Activated CD8-positive, alpha-beta memory T cell treated with anti-CD3 and anti-CD28 coated beads for 4 hours (primary cell): ENCODE results near the gene AKAP8.
"Not testable (repeated sequence)": the region's sequence is repeated elsewhere in the genome, so short reads cannot be mapped to it uniquely, and the experiment has no call there.

Experiments
- DNase-seq, 2 donors: peaks; one replicate each; pipeline ENCODE4 v3.0.0-alpha.2; 2020; ENCODE audit warnings: low read depth in 2 of 2

AKAP8 gene

DNA sequence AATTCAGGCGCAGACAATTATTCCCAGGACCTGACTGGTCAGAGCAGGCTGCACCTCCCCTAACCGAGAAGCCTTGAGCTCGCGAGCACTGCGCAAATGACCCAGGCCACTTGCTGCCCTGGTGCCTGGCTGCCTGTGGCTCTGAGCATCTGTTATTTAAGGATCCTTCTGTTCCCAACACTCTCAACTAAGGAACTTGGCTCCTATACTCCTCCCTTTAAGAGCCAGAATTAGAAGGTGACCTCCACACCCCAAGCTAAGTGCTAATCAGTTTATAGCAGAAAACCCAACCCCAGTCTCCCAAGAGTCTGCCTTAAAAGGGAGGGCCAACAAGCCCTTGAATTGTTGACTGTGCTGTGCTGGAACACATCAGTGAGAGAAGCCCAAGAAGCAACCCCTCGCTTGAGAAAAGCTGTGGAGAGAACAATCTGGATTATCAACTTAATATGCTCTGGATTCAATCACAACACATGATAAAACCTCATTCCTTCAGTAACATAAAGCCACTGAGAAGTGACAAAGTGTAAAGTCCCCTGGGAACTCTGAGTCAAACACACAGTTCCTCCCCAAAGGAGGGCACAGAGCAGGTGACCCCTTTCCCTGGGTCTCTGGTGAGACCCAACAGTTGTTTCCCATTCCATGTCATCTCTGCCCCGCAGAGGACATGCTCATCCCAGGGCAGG is 24.7 kb upstream of the AKAP8 start:
- no peak for DNase-seq

DNA sequence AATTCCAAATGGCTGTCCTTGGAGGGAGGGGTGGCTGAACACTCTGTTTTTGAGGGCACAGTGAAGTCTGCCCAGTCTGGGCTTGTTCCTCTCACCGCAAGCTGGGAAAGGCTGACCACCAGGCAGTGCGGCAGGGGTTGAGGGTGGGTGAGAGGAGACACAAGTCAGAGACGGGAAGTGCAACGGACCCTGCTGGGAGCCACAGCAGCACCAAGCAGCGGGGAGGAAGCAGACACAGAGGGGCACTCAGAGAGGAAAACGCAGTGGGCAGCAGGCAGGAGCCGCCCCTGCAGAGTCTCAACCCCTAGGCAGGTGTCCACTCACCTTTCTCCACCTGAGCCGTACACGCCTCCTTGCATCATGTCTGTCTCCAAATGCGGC is 23.6 kb upstream of the AKAP8 start:
- DNase-seq, result no peak

DNA sequence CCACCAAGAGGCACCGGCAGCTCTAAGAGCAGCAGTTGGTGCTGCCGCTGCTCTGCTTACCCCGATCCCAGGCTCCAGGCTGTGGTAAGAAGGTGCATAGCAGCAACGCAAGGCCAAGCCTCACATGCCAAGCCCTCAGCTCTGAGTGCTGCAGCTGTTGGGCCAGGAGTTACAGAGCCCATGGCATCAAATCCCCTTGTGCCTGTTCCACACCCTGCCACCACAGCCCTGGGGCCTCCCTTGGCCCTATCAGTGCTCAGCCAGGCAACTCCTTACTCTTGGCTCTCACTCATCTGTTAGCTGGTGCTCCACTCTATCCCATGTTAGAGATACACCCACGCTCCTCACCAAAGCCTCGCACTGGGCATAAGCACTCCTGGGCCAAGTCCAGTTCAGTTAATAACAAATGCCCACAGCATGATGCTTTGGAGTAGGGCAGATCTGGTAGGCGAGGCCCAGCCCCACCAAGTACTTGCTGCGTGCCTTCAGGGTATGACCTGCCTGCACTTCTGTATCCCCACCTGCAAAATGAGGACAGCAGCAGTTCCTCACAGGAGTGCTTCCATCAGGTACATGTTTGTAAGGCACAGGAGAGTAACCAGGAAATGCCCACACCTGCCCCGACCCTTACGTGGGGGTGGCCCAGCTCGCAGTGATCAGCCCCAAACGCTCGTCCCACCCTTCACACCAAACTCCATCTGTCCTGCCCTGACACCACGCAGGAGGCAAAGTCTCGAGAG is 23.0 kb upstream of the AKAP8 start:
- no peak for DNase-seq

DNA sequence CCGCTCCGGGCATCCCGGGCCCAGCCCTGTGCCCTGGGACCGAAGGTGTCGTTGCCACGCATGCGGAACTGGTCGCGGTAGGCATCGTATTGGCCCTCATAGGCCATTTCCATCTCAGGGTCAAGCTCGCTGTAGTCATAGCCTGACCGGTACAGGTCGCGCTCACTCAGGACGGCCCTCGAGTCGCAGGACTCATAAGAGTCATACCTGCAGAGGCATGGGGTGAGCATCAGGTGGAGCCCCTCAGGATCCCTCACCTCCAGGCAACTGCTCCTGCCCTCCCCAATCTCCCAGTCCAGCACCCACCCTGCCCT is 21.8 kb upstream of the AKAP8 start:
- no peak for DNase-seq

GRCh38 chr19:15400521-15401396 is 21.2 kb upstream of the AKAP8 start:
- no peak for DNase-seq

- DNase-seq, result no peak
Measured at GRCh38 chr19:15399635-15400034, 20.0 kb upstream of the AKAP8 start.

GRCh38 chr19:15399234-15399515 is 19.6 kb upstream of the AKAP8 start:
- no peak for DNase-seq

DNA sequence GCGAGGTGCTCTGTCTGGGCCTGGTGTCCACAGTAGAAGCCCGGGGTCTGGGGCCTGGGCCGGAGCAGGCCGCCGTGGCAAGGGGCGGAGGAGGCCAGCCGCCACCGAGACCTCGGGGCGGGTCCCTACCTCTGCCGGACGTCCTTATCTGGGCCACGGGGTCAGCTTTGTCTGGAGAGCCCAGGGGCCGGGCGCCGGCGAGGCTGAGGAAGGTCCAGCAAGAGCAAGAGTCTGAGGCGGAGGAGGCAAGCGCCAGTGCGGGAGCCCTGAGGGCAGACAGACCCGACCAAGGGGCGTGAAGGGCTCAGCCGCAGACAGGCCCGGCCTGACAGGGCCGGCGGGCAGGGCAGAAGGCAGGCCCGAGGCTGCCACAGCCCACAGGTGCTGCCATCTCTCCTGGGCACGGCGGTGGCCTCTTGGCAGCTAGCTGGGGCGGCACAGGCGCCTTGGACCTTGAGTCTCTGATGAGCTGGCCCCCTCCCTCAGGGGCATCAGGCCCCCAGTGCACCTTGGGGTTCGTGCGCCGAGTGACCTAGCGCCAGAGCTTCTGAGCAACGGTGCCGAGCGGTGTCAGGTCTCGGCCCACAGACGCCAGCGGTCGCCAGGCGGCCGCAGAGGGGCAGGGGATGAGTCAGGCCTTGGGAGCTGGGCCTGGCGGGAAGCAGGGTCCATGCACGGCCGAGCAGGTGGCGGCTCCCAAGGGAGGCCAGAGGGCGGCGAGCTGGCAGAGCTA is 19.1 kb upstream of the AKAP8 start:
- DNase-seq, result no peak

DNA sequence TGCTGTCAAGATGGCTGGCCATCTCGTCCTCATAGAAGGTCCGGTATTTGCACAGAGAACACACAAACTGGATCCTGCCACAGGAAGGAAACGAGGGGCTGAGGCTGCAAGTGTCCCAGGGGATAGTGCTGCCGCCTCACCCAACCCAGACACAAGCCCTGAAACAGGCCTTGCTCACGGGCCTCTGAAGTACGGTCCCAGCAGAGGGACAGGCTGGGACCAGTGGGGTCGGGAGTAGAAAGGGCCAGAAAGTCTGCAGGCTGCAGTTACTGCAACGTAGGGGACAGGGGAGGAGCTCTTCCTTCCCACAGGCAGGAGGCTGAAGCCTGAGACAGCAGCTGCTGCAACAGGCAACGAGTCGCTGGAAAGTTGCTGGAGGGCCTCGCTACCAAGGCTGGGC is 18.2 kb upstream of the AKAP8 start:
- no peak for DNase-seq

- DNase-seq, result no peak
Measured at GRCh38 chr19:15397236-15397635, 17.6 kb upstream of the AKAP8 start.

- no peak for DNase-seq
Measured at GRCh38 chr19:15396436-15396835, 16.8 kb upstream of the AKAP8 start.

DNA sequence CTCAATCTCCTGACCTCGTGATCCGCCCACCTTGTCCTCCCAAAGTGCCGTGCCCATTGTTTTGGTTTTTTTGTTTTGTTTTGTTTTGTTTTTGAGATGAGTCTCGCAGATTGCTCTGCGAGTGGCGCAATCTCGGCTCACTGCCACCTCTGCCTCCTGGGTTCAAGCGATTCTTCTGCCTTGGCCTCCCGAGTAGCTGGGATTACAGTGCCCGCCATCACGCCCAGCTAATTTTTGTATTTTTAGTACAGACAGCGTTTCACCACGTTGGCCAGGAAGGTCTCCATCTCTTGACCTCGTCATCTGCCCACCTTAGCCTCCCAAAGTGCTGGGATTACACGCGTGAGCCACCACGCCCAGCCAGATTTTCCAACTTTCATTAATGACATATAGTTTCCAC is 15.7 kb upstream of the AKAP8 start:
- not testable (repeated sequence) for DNase-seq

DNA sequence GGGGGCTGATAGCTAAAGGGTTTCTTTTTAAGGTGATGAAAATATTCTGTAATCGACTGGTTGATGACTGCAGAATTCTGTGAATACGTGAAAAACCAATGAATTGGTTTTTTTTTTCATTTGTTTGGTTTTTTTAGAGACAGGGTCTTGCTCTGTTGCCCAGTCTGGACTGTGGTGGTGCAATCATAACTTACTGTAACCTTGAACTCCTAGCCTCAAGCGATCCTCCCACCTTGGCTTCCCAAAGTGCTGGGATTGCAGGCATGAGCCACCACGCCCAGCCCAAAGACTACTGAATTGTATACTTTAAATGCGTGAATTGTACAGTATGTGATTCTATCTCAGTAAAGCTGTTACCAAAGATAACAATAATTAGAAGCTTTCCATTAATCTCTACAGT is 14.8 kb upstream of the AKAP8 start:
- DNase-seq, result no peak

- DNase-seq, result no peak
Measured at GRCh38 chr19:15393963-15394362, 14.4 kb upstream of the AKAP8 start.

GRCh38 chr19:15390814-15391213 is 11.2 kb upstream of the AKAP8 start:
- DNase-seq, result no peak

GRCh38 chr19:15381864-15382263 is 2.3 kb upstream of the AKAP8 start:
- DNase-seq, result no peak

DNA sequence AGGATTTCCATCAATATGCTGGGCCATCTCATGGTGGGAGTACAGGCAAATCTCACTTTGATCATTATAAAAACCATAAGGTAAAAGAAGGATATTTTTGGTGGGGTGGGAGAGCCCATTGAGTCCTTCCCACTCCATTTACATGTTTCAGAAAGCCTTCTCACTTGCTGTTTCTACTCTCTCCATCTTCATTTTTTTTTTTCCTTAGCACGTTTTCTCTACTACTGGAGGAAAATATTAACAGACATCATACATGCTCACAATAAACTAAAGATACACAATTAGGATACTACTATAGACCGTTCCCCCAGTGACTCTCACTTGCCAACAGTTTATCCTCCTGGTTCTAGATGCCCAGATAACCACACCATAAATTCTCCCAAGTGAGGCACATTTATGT is 1.8 kb upstream of the AKAP8 start:
- no peak for DNase-seq

DNA sequence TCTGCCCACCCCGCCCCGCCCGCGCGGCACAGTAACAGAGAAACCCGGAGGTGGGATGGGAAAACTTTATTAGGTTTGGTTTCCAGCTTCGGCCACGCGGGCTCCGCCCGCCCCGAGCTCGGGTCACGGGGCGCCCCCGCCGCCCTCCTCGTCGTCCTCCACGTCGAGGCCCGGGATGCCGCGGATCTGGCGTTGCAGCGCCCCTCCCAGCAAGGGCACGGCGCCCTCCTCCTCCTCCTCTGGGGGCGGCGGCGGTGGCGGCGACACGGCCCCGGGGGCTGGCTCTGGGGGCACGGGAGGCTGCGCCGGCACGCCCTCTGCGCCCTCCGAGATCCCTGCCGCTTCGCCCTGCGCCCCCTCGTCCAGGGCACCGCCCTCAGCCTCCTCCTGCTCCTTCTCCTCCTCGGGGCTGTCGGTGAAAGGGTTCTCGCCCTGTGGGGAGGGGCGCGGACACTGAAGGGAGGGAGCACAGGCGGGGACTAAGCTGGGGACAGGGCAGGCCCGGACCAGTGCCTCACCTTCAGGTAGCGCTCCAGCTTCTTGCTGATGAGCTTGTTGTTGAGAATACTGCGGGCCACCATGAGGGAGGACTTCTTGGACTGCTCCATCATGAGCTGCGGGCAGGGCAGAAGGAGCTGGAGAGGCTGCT is 536 bp upstream of the AKAP8 start:
- no peak for DNase-seq

DNA sequence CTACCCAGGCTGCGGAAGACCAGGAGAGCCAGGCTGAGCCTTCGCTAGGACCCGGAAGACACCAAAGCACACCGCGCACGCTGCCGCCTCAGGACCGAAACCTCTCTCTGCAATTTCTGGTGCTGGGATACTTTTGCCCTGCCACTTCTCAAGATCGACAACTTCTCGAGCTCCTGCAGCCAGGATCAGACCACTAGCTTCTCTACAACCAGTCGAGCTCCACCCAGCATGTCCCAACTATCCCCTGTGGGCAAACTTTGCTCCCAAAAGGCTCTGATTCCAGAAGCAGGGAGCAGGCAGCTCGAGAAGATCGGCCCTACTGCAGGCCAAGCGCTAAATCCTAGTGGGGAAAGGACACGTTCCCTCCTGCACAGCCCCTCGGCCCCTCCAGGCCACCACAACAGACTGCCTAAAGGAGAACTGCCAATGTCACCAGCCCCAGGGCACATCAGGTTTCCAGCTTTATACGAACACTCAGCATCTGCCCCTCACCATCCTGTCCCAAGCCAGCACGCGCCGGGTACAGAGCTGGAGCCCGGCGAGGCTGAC is 979 bp downstream of the AKAP8 start:
- peak in 1 of 2 donors; percentile 13 for DNase-seq

GRCh38 chr19:15374796-15375440 is 4.7 kb downstream of the AKAP8 start:
- DNase-seq, result no peak

DNA sequence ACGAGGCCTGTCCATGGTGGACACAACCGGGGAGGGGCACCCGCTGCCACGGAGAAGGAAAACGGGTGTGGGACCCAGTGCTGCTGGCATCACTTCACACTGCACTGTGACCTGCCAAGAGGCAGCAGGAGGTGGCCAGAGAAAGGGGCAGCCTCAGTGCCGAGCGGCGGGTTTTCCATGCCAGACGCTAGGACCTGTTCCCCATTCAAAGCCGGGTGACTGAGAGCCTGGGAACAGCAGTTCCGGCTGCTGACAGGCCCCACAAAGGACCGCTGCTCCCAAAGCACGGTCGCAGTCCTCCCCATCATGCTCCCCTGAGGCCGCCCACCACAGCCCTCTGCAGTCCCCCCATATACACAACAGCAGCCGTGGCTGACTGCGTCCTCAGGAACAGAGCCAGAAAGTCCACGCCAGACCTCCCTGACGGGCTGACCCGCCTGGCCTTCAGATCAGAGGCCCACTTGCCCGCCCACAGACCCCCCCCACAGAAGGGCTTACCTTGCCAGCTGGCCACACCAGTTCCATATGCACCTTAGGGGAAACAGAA is 5.4 kb downstream of the AKAP8 start:
- no peak for DNase-seq
